ENCODE results near the gene MRPS27. TPM values are rescaled to one million over a fixed set of nuclear protein-coding genes. Genes with fewer than 3 reads are reported as not detected.

MRPS27 gene
- total and polyA plus RNA-seq, 9 donors: 37.0 to 46.6 (median 41.9) TPM

Other genes starting within 250 kb of the MRPS27 start
- 36.4 TPM for gene MAP1B, start 212.8 kb downstream of the MRPS27 start, total RNA-seq
- gene MAP1B, start 212.8 kb downstream of the MRPS27 start, polyA plus RNA-seq (ENCODE audit: insufficient read depth in 1 of 8, insufficient read length in 8 of 8, low replicate concordance in 1 of 8): 10 to 100 TPM; 23.5 to 55.0 (median 27.4) TPM
- 8.8 TPM for gene PTCD2, start 133 bp upstream of the MRPS27 start, total RNA-seq
- gene PTCD2, start 133 bp upstream of the MRPS27 start, polyA plus RNA-seq (ENCODE audit: insufficient read depth in 1 of 8, insufficient read length in 8 of 8, low replicate concordance in 1 of 8): 1 to 10 TPM; 6.2 to 8.7 (median 7.4) TPM
- gene ZNF366, start 187.2 kb upstream of the MRPS27 start, total RNA-seq: 2.1 TPM
- 1 to 10 TPM; 2.1 to 3.7 (median 2.8) TPM for gene ZNF366, start 187.2 kb upstream of the MRPS27 start, polyA plus RNA-seq (ENCODE audit: insufficient read depth in 1 of 8, insufficient read length in 8 of 8, low replicate concordance in 1 of 8)

All from muscle of leg (tissue), 9 donors.